K562 (cell line): ENCODE measurements around the gene CDPF1. TPM values are rescaled to one million over a fixed set of nuclear protein-coding genes. Genes with fewer than 3 reads are reported as not detected.

Source experiments
- CHCHD3 ChIP-seq: fragments of 250-450 bp; sonication (Bioruptor Pico); IDR thresholded peaks from 2 replicates; pipeline ENCODE4 v2.1.2; 2022; ENCODE audit warnings: mild to moderate bottlenecking
- DACH1 ChIP-seq: fragments of 450-650 bp; IDR thresholded peaks from 2 replicates; pipeline ENCODE4 v1.6.1; 2018; ENCODE audit not compliant: partially characterized antibody
- DMBX1 ChIP-seq: fragments of 250-450 bp; sonication (Bioruptor Pico); IDR thresholded peaks from 2 replicates; pipeline ENCODE4 v1.8.0; 2022; ENCODE audit warnings: inconsistent platforms, mild to moderate bottlenecking, moderate library complexity, borderline replicate concordance
- HCFC1 ChIP-seq: IDR thresholded peaks from 2 replicates; pipeline ENCODE4 v1.6.1; 2012; ENCODE audit warnings: low read depth, low read length, improper control_type of control experiment
- MAFG ChIP-seq: fragments of 450-650 bp; conservative IDR thresholded peaks from 2 replicates; pipeline ENCODE4 v1.6.1; 2016; ENCODE audit warnings: missing genetic modification characterization, missing compliant biosample characterization
- MED1 ChIP-seq: sonication (generic); formaldehyde crosslinking; IDR thresholded peaks from 2 replicates; pipeline ENCODE4 v1.8.1; 2023; ENCODE audit warnings: missing genetic modification reagents, borderline replicate concordance
- NONO ChIP-seq, 2 experiments: fragments of 200-400 bp in 1 of 2; fragments of 450-650 bp in 1 of 2; formaldehyde crosslinking in 1 of 2; IDR thresholded peaks; 2 replicates each; pipeline ENCODE4 v1.6.1; 2017; ENCODE audit warnings: low read depth in 2 of 2, mild to moderate bottlenecking in 2 of 2, moderate library complexity in 2 of 2, low read length in 1 of 2
- NR2C1 ChIP-seq, 2 experiments: fragments of 450-650 bp; IDR thresholded peaks; 2 replicates each; pipeline ENCODE4 v1.6.1; 2017; ENCODE audit warnings: mild to moderate bottlenecking in 2 of 2, antibody characterized with exemption in 1 of 2, inconsistent platforms in 1 of 2, missing compliant biosample characterization in 1 of 2, missing genetic modification characterization in 1 of 2
- PML ChIP-seq: IDR thresholded peaks from 2 replicates; pipeline ENCODE4 v1.6.1; 2012; ENCODE audit warnings: low read length, inconsistent platforms
- POLR2A ChIP-seq: fragments of 450-650 bp; conservative IDR thresholded peaks from 2 replicates; pipeline ENCODE4 v1.6.1; 2016
- POLR2H ChIP-seq: IDR thresholded peaks from 2 replicates; pipeline ENCODE4 v1.6.1; 2016; ENCODE audit warnings: missing genetic modification characterization, low read depth, mild to moderate bottlenecking, control low read depth, missing compliant biosample characterization, moderate library complexity
- SIN3B ChIP-seq: fragments of 450-650 bp; IDR thresholded peaks from 2 replicates; pipeline ENCODE4 v1.6.1; 2017; ENCODE audit warnings: low read depth, mild to moderate bottlenecking, moderate library complexity
- SMARCE1 ChIP-seq: fragments of 450-650 bp; IDR thresholded peaks from 2 replicates; pipeline ENCODE4 v1.7.1; 2016; ENCODE audit warnings: mild to moderate bottlenecking
- XRCC3 ChIP-seq: fragments of 450-650 bp; IDR thresholded peaks from 2 replicates; pipeline ENCODE4 v1.6.1; 2017; ENCODE audit warnings: mild to moderate bottlenecking, moderate library complexity
- ZNF830 ChIP-seq: fragments of 250-450 bp; sonication (Bioruptor Pico); IDR thresholded peaks from 2 replicates; pipeline ENCODE4 v1.5.0; 2021; ENCODE audit warnings: mild to moderate bottlenecking
- polyA plus RNA-seq, 8 experiments: library from polyadenylated mRNA; depleted of rRNA in 4 of 8; stranded (reverse) in 5 of 8; unstranded in 3 of 8; fragments of >200 nt; fragmentation: Nextera tagmentation in 2 of 8; fragmentation: Illumina TruSeq in 1 of 8; extraction: Ambion mirVana in 2 of 8; extraction: Trizol in 1 of 8; gene quantifications; 2 replicates each; pipeline versions ENCODE4 v1.2.1 to v1.2.3, GENCODE V29; 2011 to 2014; ENCODE audit warnings: inconsistent platforms in 1 of 8, missing spikeins in 1 of 8
- total RNA-seq, 7 experiments: library from RNA; depleted of rRNA in 6 of 7; stranded (reverse); fragments of >200 nt in 6 of 7; fragmentation: Illumina TruSeq in 2 of 7; extraction: Trizol in 2 of 7; gene quantifications; 2 replicates each; pipeline versions ENCODE4 v1.2.1 to v1.2.3, GENCODE V29; 2011 to 2021; ENCODE audit warnings: low replicate concordance in 1 of 7
- TF ChIP-seq, protein P1 (sequence below): fragments of 450-650 bp; IDR thresholded peaks from 2 replicates; pipeline ENCODE4 v1.6.1; 2018; ENCODE audit warnings: mild to moderate bottlenecking, low read depth; ENCODE audit not compliant: partially characterized antibody
- TF ChIP-seq, protein P2 (sequence below): fragments of 450-650 bp; IDR thresholded peaks from 2 replicates; pipeline ENCODE4 v1.6.1; 2018; ENCODE audit not compliant: partially characterized antibody
- TF ChIP-seq, protein P3 (sequence below): fragments of 450-650 bp; formaldehyde crosslinking; IDR thresholded peaks from 2 replicates; pipeline ENCODE4 v1.4.0; 2020; ENCODE audit warnings: mild to moderate bottlenecking, mixed read lengths
- TF ChIP-seq, protein P4 (sequence below): fragments of 450-650 bp; IDR thresholded peaks from 2 replicates; pipeline ENCODE4 v1.7.0; 2016; ENCODE audit warnings: borderline replicate concordance

Gene CDPF1
- total and polyA plus RNA-seq, 9 of the 15 experiments (the other 6 are each of a cell fraction or from before 2014, with no cell fraction given): 0.84 to 19.5 (median 9.1) TPM

DNA sequence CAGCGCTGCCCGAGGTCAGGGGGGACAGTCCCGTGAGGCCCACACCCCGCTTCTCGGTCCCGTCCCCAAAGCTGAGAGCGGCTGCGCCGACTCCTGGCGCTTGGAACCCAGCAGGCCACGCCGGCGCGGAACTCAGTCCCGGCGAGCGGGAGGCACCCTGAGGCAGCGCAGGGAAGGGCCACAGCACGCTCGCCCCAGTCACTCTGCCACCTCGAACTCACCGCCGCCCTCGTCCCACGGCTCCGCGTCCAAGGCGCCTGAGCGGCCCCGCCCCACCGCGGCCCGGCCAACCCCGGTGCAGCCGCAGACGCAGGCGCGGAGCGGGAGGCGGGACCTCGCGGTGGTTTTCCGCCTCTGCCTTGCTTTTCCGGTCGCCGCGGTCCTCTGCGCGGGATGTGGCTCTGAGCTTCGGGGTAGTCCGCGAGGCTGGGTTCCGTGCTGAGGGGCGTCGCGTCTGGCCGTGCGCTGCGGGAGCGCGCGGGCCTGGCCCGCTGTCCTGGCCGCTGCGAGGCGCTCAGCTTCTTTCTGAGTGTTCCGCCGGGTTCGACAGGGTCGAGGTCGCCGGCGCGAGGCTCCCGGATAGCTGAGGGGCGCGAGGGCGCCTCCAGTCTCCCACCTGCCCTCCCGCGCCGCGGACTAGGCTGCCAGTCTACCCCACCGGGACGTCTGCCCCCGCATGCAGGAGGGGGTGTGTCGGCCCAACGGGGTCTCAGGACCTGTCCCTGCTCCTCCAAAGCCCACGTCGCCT lies at the start of gene CDPF1 (continued):
- TF ChIP-seq, protein P1, sequence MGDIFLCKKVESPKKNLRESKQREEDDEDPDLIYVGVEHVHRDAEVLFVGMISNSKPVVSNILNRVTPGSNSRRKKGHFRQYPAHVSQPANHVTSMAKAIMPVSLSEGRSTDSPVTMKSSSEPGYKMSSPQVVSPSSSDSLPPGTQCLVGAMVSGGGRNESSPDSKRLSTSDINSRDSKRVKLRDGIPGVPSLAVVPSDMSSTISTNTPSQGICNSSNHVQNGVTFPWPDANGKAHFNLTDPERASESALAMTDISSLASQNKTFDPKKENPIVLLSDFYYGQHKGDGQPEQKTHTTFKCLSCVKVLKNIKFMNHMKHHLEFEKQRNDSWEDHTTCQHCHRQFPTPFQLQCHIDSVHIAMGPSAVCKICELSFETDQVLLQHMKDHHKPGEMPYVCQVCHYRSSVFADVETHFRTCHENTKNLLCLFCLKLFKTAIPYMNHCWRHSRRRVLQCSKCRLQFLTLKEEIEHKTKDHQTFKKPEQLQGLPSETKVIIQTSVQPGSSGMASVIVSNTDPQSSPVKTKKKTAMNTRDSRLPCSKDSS: no peak
- TF ChIP-seq MAFG (tag) (no peak), DMBX1 (no peak), POLR2H (tag) (peak; percentile 73), NR2C1 (IDR thresholded peaks at IDR 0.05) (no peak), NR2C1 (tag; IDR thresholded peaks at IDR 0.05) (no peak), CHCHD3 (CRISPR knock-in tag) (no peak), HCFC1 (no peak), PML (no peak; the same call in 1 of the 2 replicates), DACH1 (no peak), SMARCE1 (no peak), ZNF830 (CRISPR knock-in tag) (no peak), XRCC3 (no peak), POLR2A (peak; percentile 82), NONO (IDR thresholded peaks at IDR 0.05; ENCODE audit: low read depth in 2 of 2, low read length in 1 of 2) (peak in 1 of 2 experiments; percentile 47; a peak in 1 of 4 replicates), SIN3B (no peak), MED1 (CRISPR knock-in tag) (no peak)
- TF ChIP-seq, protein P2, sequence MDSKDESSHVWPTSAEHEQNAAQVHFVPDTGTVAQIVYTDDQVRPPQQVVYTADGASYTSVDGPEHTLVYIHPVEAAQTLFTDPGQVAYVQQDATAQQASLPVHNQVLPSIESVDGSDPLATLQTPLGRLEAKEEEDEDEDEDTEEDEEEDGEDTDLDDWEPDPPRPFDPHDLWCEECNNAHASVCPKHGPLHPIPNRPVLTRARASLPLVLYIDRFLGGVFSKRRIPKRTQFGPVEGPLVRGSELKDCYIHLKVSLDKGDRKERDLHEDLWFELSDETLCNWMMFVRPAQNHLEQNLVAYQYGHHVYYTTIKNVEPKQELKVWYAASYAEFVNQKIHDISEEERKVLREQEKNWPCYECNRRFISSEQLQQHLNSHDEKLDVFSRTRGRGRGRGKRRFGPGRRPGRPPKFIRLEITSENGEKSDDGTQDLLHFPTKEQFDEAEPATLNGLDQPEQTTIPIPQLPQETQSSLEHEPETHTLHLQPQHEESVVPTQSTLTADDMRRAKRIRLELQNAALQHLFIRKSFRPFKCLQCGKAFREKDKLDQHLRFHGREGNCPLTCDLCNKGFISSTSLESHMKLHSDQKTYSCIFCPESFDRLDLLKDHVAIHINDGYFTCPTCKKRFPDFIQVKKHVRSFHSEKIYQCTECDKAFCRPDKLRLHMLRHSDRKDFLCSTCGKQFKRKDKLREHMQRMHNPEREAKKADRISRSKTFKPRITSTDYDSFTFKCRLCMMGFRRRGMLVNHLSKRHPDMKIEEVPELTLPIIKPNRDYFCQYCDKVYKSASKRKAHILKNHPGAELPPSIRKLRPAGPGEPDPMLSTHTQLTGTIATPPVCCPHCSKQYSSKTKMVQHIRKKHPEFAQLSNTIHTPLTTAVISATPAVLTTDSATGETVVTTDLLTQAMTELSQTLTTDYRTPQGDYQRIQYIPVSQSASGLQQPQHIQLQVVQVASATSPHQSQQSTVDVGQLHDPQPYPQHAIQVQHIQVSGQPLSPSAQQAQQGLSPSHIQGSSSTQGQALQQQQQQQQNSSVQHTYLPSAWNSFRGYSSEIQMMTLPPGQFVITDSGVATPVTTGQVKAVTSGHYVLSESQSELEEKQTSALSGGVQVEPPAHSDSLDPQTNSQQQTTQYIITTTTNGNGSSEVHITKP: no peak
- TF ChIP-seq, protein P3, sequence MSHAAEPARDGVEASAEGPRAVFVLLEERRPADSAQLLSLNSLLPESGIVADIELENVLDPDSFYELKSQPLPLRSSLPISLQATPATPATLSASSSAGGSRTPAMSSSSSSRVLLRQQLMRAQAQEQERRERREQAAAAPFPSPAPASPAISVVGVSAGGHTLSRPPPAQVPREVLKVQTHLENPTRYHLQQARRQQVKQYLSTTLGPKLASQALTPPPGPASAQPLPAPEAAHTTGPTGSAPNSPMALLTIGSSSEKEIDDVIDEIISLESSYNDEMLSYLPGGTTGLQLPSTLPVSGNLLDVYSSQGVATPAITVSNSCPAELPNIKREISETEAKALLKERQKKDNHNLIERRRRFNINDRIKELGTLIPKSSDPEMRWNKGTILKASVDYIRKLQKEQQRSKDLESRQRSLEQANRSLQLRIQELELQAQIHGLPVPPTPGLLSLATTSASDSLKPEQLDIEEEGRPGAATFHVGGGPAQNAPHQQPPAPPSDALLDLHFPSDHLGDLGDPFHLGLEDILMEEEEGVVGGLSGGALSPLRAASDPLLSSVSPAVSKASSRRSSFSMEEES (CRISPR knock-in tag): no peak
- TF ChIP-seq, protein P4, sequence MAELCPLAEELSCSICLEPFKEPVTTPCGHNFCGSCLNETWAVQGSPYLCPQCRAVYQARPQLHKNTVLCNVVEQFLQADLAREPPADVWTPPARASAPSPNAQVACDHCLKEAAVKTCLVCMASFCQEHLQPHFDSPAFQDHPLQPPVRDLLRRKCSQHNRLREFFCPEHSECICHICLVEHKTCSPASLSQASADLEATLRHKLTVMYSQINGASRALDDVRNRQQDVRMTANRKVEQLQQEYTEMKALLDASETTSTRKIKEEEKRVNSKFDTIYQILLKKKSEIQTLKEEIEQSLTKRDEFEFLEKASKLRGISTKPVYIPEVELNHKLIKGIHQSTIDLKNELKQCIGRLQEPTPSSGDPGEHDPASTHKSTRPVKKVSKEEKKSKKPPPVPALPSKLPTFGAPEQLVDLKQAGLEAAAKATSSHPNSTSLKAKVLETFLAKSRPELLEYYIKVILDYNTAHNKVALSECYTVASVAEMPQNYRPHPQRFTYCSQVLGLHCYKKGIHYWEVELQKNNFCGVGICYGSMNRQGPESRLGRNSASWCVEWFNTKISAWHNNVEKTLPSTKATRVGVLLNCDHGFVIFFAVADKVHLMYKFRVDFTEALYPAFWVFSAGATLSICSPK: no peak
